ENCODE data around the gene CDHR2.
"Not testable (repeated sequence)": the region's sequence is repeated elsewhere in the genome, so short reads cannot be mapped to it uniquely, and the experiment has no call there.

CDHR2 gene

GRCh38 chr5:176550275-176550831 is 1.2 kb downstream of the CDHR2 start:
- ATAC-seq, result no peak
- TF ChIP-seq TCF4 (CRISPR knock-in tag; IDR thresholded peaks at IDR 0.05; ENCODE audit: borderline replicate concordance), result no peak
- no peak for TF ChIP-seq ZC3H10 (CRISPR knock-in tag; IDR thresholded peaks at IDR 0.05)
- no peak for TF ChIP-seq PATZ1 (CRISPR knock-in tag; IDR thresholded peaks at IDR 0.05; ENCODE audit: borderline replicate concordance)
- no peak for TF ChIP-seq ESRRG (CRISPR knock-in tag; IDR thresholded peaks at IDR 0.05)
- no peak for TF ChIP-seq ZNF565 (CRISPR knock-in tag; conservative IDR thresholded peaks at IDR 0.05; ENCODE audit: low read depth)
- TF ChIP-seq CSRNP3 (CRISPR knock-in tag; IDR thresholded peaks at IDR 0.05), result no peak
- TF ChIP-seq ZFP30 (CRISPR knock-in tag; IDR thresholded peaks at IDR 0.05), result no peak
- TF ChIP-seq PPARA (CRISPR knock-in tag; IDR thresholded peaks at IDR 0.05; ENCODE audit: borderline replicate concordance), result no peak
- no peak for TF ChIP-seq POU6F1 (CRISPR knock-in tag; IDR thresholded peaks at IDR 0.05; ENCODE audit: borderline replicate concordance, low read depth)
- no peak for TF ChIP-seq BACH2 (CRISPR knock-in tag; IDR thresholded peaks at IDR 0.05; ENCODE audit: borderline replicate concordance)
- no peak for TF ChIP-seq CSDC2 (CRISPR knock-in tag; IDR thresholded peaks at IDR 0.05)
- no peak for TF ChIP-seq TOX (CRISPR knock-in tag; IDR thresholded peaks at IDR 0.05; ENCODE audit: borderline replicate concordance)

- not testable (repeated sequence) for ATAC-seq
These were observed 1.8 kb downstream of the CDHR2 start for GRCh38 chr5:176550937-176551336.

GRCh38 chr5:176552332-176552869 is 3.3 kb downstream of the CDHR2 start:
- no peak for ATAC-seq
- TF ChIP-seq ZNF565 (CRISPR knock-in tag; conservative IDR thresholded peaks at IDR 0.05; ENCODE audit: low read depth), result no peak
- TF ChIP-seq PATZ1 (CRISPR knock-in tag; IDR thresholded peaks at IDR 0.05; ENCODE audit: borderline replicate concordance), result no peak
- no peak for TF ChIP-seq SNAI2 (CRISPR knock-in tag; IDR thresholded peaks at IDR 0.05)
- TF ChIP-seq GLIS3 (CRISPR knock-in tag; IDR thresholded peaks at IDR 0.05), result no peak
- TF ChIP-seq CSDC2 (CRISPR knock-in tag; IDR thresholded peaks at IDR 0.05), result no peak
- TF ChIP-seq TCF4 (CRISPR knock-in tag; IDR thresholded peaks at IDR 0.05; ENCODE audit: borderline replicate concordance), result no peak
- no peak for TF ChIP-seq ZNF8 (CRISPR knock-in tag; IDR thresholded peaks at IDR 0.05)

GRCh38 chr5:176553260-176554085 is 4.3 kb downstream of the CDHR2 start:
- no peak; the same call in 2 of the 3 replicates for ATAC-seq
- no peak for TF ChIP-seq GLIS3 (CRISPR knock-in tag; IDR thresholded peaks at IDR 0.05)
- no peak for TF ChIP-seq ZNF70 (CRISPR knock-in tag; IDR thresholded peaks at IDR 0.05)
- no peak for TF ChIP-seq ESRRG (CRISPR knock-in tag; IDR thresholded peaks at IDR 0.05)
- no peak for TF ChIP-seq ZFP3 (CRISPR knock-in tag; IDR thresholded peaks at IDR 0.05)

GRCh38 chr5:176557846-176558245 is 8.7 kb downstream of the CDHR2 start:
- no peak for TF ChIP-seq ZNF8 (CRISPR knock-in tag; IDR thresholded peaks at IDR 0.05)
- ATAC-seq, result no peak
